Ishikawa (cell line): ENCODE measurements around the gene GPC1.

ENCODE experiments used
- CEBPB ChIP-seq: IDR thresholded peaks from 2 replicates; pipeline ENCODE4 v1.6.1; 2012
- CREB1 ChIP-seq: IDR thresholded peaks from 2 replicates; pipeline ENCODE4 v1.6.1; 2012; ENCODE audit warnings: low read depth
- EGR1 ChIP-seq: IDR thresholded peaks from 2 replicates; pipeline ENCODE4 v1.6.1; 2012
- EP300 ChIP-seq: IDR thresholded peaks from 2 replicates; pipeline ENCODE4 v1.6.1; 2012; ENCODE audit warnings: borderline replicate concordance
- FOXM1 ChIP-seq: IDR thresholded peaks from 2 replicates; pipeline ENCODE4 v1.6.1; 2012; ENCODE audit warnings: low read depth, borderline replicate concordance
- NFIC ChIP-seq: IDR thresholded peaks from 2 replicates; pipeline ENCODE4 v1.6.1; 2012
- RAD21 ChIP-seq: IDR thresholded peaks from 2 replicates; pipeline ENCODE4 v1.6.1; 2012; ENCODE audit warnings: low read depth
- REST ChIP-seq: IDR thresholded peaks from 2 replicates; pipeline ENCODE4 v1.6.1; 2012; ENCODE audit warnings: low read depth, mild to moderate bottlenecking
- TAF1 ChIP-seq: IDR thresholded peaks from 2 replicates; pipeline ENCODE4 v1.6.1; 2012; ENCODE audit warnings: low read depth, mild to moderate bottlenecking
- TCF12 ChIP-seq: IDR thresholded peaks from 2 replicates; pipeline ENCODE4 v1.6.1; 2012; ENCODE audit warnings: low read depth
- TEAD4 ChIP-seq: IDR thresholded peaks from 2 replicates; pipeline ENCODE4 v1.6.1; 2012
- YY1 ChIP-seq: IDR thresholded peaks from 2 replicates; pipeline ENCODE4 v1.6.1; 2012; ENCODE audit warnings: low read depth
- ZBTB7A ChIP-seq: IDR thresholded peaks from 2 replicates; pipeline ENCODE4 v1.6.1; 2012; ENCODE audit warnings: low read depth
- TF ChIP-seq, protein P1 (sequence below): IDR thresholded peaks from 2 replicates; pipeline ENCODE4 v1.6.1; 2012
- TF ChIP-seq, protein P2 (sequence below): IDR thresholded peaks from 2 replicates; pipeline ENCODE4 v1.6.1; 2012

The GPC1 gene

DNA sequence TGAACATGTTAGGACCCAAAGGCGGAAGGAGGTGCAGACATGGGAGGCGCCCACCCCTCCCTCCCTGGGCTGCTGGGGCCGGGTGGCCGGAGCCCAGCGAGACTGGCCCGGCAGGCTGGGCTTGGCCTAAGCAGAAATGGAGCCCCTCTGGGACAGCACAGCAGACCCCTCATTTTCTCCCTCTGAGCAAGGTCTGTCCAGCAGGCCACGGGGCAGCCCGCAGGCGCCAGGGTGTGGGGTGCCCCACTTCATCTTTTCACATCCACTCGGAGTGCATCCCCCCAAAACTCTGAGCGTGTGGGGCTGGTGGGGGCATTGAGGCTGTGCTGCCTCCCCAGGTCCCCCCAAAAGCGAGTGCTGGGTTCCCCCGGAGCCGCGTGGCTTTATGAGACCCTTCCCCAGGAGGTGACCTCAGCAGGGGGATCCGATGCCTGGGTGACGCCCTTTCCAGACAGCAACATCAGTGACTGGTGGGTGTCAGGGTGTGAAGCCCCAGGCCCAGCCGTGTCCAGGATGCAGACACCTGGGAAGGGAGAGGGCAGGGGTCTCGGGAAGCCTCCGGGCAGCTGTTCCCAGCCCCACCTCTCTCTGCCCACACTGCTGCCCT lies 36.7 kb upstream of the GPC1 start:
- no peak for TF ChIP-seq NFIC
- TF ChIP-seq CEBPB: no peak
- no peak for TF ChIP-seq REST
- TF ChIP-seq CREB1: no peak
- TF ChIP-seq FOXM1: no peak
- TF ChIP-seq EP300: no peak

DNA sequence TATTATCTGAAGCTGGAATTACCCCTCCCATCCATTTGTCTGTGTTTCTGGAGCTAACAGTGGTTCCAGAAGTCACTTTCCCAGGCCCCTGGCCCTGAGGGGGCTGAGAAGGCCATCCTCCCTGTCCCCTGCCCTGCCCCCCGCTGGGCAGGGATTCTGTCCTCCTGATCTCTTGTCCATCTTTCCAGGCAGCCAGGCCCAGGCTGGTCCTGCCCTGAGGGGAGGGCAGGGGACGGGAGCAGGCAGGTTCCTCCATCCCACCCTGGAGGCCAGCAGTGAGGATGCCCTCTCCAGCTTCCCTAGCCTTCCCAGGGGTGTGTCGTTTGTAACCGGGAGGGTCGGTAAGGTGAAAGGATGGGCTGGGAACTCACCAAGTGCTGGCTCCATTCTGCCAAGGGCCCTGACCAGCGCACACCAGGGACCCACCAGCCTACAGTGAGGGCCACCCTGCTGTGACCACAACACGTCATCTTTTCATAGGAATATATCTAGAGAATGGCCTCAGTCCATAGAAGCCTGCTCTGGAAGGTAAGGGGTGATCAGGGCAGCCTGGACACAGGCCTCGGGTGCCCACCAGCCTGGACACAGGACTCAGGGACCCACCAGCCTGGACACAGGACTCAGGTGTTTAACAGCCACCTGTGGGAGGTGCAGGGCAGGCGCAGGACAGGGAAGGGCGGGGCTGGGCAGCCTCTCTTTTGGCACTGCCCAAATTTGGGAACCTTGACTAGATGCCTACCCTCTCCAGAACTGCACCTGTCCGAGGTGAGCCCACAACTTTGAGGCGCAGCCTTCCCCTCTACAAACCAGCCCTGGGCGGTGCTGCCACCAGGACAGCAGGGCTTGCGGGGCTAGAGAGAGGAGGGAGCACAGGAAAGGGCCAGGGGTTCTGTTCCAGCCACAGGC lies 35.8 kb upstream of the GPC1 start:
- TF ChIP-seq EP300: no peak
- TF ChIP-seq YY1: no peak
- TF ChIP-seq RAD21: no peak
- TF ChIP-seq TCF12: no peak
- TF ChIP-seq TAF1: no peak
- no peak for TF ChIP-seq ZBTB7A
- TF ChIP-seq FOXM1: no peak
- no peak for TF ChIP-seq TEAD4
- TF ChIP-seq CEBPB: no peak
- no peak for TF ChIP-seq CREB1
- TF ChIP-seq EGR1: no peak
- TF ChIP-seq, protein P1, sequence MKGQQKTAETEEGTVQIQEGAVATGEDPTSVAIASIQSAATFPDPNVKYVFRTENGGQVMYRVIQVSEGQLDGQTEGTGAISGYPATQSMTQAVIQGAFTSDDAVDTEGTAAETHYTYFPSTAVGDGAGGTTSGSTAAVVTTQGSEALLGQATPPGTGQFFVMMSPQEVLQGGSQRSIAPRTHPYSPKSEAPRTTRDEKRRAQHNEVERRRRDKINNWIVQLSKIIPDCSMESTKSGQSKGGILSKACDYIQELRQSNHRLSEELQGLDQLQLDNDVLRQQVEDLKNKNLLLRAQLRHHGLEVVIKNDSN: no peak
- no peak for TF ChIP-seq NFIC
- TF ChIP-seq, protein P2, sequence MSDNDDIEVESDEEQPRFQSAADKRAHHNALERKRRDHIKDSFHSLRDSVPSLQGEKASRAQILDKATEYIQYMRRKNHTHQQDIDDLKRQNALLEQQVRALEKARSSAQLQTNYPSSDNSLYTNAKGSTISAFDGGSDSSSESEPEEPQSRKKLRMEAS: no peak
- no peak for TF ChIP-seq REST

GRCh38 chr2:240400371-240401161 lies 34.9 kb upstream of the GPC1 start:
- TF ChIP-seq TEAD4: no peak
- no peak for TF ChIP-seq FOXM1
- TF ChIP-seq NFIC: no peak
- no peak for TF ChIP-seq REST
- TF ChIP-seq EP300: no peak
- TF ChIP-seq EGR1: no peak
- TF ChIP-seq, protein P2: no peak
- no peak for TF ChIP-seq CEBPB

DNA sequence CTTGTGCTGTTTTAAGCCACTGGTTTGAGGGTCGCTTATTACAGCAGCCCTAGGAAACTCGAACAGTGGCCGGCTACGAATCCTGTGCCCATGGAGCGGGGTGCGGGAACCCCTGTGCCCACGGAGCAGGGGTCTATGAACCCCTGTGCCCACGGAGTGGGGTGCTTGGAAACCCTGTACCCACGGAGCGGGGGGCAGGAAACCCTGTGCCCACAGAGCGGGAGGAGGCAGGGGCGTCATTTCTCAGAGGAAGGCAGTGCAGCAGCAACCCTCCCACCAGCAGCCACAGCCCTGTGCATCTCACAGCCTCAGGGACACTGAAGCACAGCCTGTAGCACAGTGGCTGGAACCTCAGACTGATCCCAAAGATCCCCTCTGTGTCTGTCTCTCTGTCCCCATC lies 34.2 kb upstream of the GPC1 start:
- TF ChIP-seq TEAD4: no peak
- TF ChIP-seq, protein P2: no peak
- TF ChIP-seq RAD21: no peak
